ENCODE measurements around the gene CDH23.

The CDH23 gene

DNA sequence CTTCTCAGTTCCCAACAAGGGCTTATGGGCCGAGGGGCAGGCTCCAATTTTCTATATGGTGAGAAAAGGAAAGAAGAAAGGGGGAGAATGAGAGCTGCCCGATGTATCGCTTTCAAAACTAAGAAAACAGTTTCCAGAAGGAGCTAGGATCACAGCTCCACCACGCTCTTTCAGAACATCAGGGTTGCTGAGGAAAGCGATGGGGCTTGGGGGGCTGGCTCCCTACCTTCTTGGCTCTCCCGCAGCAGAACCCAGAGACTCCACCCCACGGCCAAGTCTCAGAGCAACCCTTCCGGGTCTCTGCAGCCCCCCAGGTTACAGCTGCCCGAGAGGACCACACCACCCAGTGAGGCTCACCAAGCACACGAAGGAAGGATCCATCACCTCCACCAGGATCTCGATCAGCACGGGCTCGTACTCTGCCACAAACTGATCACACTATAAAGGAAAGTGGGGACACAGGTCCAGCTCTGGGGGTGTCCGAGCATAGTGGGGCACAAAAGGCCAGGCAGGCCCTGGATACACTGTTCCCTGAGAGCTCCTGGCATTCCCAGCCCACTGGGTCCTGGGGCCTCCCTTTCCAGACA lies 422.0 kb downstream of the CDH23 start:
- no peak for DNase-seq (ENCODE audit: low spot score)

DNA sequence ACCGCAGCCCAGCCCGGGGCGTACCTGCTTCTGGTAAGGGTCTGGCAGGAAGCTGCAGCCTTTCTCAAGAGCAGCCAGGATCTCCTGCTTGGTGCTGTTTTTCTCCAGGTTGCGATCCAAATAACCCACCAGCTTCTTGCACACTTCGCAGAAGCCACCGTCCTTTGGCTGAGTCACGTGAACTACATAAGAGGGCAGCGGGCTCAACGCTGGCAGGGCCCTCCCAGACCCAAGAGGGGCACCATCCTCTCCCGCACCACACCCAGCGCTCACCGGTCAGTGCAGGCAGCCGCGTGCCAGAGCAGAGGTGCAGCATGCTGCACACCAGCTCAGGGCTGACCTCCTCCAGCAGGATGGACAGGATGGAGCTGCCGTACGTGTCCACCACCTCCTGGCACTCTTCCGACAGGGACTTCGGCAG lies 422.7 kb downstream of the CDH23 start:
- no peak for DNase-seq (ENCODE audit: low spot score)

DNA sequence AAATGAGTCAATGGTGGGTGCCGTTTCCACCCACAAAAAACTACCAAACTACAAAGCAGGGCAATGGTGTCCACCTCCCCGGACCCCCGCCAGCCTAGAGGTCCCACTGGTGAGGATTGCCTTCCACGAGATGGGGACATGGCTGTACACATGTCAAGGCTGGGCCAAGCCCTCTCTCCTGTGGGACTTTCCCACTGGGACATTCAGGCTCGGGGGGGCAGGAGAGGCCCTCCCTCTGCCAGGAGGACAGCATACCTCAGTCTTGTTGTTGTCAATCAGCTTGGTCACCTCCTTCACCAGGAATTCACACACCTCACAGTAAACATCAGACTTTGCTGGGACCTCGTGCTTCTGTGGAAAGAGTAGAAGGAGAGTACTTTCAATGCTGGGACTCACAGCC lies 423.3 kb downstream of the CDH23 start:
- no peak for DNase-seq (ENCODE audit: low spot score)

DNA sequence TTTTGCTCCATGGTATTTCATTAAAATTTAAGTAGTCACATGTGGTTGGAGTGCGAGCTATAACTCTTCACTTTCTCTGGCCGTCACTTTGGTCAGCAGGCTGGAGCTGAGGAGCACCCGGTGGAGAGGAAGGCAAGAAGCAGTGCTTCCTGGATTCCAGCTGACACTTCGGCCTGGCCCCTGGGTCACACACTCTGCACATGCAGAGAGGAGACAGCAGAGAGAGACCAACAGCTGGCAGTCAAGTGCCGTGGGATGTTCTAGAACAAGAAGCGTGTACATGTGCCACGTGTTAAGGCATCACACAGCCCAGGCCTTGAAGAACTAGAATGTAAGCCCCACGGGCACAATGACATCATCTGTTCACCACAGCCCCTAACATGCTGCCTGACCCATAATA lies 424.2 kb downstream of the CDH23 start:
- no peak for DNase-seq (ENCODE audit: low spot score)

DNA sequence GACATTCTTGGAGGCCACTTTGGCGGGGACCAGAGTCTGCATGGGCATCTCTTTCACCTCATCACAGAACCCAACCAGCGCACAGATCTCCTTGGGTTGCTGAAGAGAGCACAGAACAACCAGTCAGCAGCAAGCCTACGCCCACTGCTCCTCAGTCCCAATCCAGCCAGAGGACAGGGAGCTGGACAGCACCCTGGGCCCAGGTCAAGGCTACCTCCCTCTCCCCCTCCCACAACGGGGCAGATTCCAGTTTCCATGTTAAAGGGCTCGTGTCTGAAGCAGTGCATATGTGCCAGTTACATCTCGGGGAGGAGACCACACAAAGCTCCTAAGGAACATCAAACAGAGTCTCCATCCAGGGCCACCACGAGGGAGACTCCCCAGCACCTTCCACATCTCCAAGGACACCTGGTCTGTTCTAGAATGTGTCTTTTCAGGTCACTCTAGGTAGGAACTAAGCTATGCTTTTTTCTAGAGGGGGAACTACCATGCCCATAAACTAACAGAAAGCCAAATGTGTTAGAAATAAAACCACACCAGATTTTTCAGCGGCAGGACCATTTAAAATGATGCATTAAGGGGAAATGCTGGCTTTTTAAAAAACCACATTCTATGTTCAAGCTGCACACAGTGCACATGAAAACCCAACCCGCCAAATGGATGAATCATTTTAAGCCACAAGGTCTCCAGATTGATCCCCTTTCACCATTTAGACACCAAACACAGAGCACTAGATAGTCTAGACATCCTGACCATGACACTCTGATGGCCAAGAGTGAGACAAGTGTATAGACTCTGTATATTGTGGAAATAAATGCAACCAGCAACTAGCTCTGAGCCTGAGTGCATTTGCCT lies 425.4 kb downstream of the CDH23 start:
- DNase-seq (ENCODE audit: low spot score): no peak

DNA sequence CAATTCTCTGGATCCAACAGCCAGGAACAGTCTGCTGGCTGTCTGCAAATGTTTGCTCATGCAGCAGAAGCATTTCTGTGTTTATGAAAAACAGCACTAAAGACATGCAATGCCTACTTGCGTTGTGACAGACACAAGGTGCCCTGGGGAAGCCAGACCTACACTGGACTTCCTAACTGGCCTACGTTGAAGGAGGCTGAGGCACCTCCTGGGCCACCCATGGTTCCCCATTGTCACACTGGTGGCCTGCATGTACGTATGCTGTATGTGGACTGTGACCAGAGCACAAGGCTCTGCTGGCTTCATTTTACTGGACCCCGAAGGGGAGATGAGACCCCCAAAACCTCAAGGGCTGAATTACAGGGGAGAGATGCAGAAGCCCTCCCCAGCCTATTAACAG lies 426.6 kb downstream of the CDH23 start:
- no peak for DNase-seq (ENCODE audit: low spot score)

DNA sequence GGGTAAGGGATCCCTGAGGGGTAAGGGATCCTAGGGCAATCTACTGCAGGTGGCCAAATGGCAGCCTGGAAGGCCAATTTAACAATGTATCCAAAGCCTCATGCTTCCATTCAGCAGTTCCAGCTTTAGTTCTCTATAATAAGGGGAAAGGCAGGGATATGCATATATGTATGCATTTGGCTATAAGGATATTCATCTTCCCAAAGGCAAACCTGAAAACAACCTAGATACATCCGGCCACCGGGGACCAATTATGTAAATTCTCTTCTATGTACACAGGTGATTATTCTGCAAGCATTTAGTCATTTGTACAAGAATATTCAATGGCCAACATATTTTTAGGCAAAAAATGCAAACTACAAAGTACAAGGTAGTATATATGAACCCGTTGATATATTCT lies 427.6 kb downstream of the CDH23 start:
- DNase-seq (ENCODE audit: low spot score): no peak

DNA sequence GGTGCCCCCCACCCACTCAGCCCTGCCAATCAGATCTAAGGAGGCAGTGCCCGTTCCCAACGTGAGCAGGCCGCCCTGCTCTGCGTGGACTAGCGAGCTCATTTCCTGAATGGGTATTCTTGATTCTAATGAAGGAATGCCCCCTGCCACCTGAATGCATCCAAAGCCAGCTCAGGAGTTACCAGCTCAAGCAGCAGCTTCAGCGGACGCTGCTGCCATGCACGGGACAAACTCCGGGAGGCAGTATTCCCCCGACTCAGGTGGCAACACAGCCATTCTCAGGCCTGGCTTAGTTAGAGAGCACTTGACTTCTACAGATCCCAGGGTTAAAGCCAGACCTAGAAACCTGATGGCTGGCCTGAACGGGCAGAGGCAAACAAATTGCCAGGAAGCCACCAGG lies 428.5 kb downstream of the CDH23 start:
- no peak for DNase-seq (ENCODE audit: low spot score)

DNA sequence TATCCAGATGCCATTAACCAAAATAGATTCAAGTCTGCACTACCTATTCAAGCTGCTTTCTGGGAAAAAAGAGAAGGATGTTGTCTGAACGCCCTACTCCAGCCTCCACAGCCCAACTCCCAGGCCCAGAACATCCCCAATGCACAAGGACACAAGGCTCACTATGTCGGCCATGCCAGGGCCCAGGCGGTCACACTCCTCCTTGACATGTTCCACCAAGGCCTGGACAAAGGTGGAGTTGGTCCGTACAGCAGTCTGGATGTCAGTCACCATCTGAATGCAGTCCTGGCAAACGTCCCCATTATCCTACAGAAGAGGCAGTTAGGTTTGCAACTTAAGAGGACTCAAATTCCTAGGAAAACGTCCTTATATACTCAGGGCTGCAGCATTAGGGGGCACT lies 431.1 kb downstream of the CDH23 start:
- no peak for DNase-seq (ENCODE audit: low spot score)

DNA sequence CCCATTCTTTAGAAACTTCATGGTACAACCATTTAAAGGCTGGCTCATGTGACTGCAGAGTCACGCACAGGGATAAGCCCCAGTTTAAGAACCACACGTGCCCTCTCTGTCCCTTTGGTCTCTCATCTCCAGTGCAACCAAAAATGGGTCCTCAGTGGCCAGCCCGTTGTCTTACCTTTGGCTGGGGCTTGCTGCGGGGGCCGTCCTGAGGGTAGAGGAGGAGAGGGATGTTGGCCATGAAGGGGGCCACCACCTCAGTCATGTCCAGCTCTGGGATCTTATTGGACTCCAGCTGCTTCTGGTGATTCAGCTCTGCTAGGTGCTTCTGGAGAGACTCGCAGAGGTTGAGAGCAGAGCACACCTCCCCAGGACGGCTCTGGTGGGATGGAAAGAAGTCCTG lies 432.0 kb downstream of the CDH23 start:
- DNase-seq (ENCODE audit: low spot score): no peak

DNA sequence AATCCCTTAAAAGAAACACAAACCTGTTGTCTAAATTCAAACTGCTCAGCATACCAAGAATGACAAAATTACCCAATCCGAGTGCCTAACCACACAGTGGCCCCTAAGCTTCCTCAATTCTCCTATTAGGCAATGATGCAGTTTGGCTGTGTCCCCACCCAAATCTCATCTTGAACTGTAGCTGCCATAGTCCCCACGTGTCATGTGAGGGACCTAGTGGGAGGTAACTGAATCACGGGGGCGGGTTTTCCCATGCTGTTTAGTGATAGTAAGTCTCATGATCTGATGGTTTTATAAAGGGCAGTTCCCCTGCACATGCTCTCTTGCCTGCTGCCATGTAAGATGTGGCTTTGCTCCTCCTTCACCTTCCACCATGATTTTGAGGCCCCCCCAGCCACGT lies 432.5 kb downstream of the CDH23 start:
- no peak for DNase-seq (ENCODE audit: low spot score)

DNA sequence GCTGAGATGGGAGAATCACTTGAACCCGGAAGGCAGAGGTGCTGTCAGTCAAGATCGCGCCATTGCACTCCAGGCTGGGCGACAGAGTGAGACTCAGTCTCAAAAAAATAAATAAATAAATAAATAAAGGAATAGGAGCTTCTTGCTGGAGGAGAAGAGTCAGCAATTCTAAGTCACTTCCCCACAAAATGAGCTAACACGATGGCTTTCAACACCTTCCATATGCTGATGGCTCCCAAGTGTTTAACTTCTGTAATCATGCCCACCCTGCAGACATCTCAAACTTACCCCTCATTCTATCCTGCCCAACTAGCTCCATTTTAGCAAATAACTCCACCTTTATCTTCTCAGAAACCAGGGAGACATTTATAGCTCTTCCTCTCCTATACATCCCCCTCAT lies 433.2 kb downstream of the CDH23 start:
- DNase-seq (ENCODE audit: low spot score): no peak

DNA sequence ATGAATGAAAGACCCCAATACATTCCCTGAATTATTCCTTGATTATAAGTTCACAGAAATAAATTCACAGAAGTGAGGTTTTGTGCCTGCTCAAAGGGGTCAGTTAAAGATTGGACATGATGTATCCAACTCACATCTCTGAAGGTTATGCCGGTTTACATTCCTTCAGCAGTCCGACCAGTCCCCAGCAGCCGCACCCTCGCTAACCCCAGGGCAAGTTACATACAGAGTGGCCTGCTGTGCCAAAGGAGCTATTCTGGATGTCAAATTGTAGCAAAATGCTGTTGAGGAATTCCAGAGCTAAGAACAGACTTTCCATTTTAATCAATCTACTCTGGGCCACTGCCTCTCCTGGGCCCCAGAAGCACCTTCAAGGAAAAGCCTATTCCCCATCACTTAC lies 434.0 kb downstream of the CDH23 start:
- DNase-seq (ENCODE audit: low spot score): no peak

DNA sequence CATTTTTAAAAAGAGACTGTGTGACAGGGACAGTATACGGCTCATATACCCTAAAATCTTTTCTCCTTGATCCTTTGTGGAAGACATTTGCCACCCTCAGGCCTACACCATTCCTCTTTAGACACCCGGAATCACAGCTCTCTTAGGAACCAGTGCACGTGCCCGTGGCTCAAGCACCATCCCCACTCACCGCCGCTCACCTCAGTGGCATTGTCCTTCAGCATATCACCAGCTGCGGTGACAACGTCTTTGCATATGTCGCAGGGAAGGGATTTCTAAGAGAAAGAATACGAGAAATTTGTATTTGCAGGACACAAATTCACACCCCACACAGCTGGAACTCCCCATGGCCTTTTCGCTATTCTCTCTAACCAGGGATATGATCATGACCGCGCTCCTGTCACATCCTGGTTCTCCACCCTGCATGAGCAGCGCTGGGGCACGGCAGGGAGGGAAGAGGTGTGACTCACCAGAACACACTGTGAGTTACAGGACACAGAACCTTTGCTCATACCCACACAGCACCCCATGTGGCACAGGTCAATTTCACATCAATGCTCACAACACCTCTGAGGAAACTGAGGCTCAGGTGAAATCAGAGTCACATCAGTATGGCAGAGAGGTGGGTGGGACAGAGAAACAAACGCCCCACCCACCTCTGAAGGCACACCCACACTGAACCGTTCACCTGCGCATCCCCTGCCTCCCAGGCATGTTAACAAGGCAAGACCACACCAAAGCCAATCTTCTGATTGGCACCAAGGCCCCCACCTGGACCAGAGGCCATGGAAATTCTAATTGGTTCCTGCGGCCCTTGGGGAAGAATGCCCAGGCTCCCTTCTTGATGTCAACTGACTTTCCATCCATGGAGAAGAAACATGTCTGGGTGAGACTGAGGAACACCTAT lies 435.2 kb downstream of the CDH23 start:
- no peak for DNase-seq (ENCODE audit: low spot score)

DNA sequence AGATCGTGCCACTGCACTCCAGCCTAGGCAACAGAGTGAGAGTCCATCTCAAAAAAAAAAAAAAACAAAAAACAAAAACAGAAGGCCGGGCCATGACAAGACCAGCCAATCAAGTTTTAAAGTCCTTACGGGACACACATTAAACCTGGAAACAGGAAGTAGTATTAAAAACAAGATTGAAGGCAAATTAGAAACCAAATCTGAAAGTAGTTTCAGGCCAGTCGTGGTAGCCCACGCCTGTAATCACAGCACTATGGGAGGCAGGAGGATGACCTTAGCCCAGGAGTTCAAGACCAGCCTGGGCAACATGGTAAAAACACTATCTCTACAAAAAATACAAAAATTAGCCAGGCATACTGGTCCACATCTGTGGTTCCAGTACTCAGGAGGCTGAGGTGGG lies 436.2 kb downstream of the CDH23 start:
- no peak for DNase-seq (ENCODE audit: low spot score)

DNA sequence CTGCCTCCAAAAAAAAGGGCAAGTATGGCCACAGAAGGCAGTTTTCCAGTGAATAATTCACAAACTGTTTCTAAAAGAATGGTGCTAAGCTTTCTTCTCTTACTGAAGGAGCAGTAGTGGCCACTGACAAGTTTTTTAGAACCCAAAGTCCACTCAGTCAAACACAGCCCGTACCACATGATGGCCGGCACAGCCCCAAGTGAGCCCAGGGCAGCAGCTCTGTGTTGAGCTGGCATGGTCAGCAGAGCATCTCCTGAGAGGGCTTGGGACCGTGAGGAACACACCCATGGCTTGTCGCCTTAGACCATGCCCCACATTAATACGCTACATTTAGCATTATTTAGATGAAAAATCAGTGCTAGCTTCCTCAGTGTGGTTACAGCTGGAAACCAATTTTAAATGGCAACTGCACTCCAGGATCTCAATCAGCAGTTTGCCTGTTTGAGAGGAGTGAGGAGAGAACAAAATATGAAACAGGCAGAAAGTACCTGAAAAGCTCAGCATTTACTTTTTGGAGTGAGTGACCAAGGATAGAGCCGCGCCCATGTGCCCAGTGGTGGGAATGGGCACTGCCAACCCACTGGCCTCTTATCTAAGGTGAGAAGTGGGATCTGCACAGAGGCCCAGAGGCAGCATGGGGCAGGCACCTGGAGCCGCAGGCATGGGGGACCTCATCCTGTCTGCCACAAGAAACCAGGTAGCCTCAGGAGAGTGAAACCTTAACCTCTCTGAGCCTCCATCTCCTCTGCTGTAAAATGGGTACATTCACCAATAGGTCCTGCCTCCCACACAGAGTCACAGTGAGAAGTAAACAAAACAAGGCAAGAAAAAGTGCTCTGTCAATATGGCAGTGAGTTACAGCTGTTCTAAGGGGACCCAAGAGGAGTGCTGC lies 437.0 kb downstream of the CDH23 start:
- no peak for DNase-seq (ENCODE audit: low spot score)

DNA sequence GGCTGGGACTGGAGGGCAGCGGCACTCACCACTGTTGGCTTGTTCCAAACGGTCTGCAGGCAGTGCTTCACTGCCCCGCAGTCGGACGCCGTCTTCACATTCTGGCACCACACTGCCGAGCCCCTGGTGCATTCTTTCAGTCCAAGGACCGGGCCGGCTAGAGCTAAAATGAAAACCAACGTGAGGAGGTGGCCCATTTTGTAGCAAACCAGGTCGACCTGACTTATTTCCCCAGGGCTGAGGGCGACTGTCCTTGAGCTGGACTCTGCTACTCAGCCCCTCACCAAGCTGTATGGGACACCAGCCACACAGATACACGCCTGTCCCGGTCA lies 437.6 kb downstream of the CDH23 start:
- DNase-seq (ENCODE audit: low spot score): no peak

DNA sequence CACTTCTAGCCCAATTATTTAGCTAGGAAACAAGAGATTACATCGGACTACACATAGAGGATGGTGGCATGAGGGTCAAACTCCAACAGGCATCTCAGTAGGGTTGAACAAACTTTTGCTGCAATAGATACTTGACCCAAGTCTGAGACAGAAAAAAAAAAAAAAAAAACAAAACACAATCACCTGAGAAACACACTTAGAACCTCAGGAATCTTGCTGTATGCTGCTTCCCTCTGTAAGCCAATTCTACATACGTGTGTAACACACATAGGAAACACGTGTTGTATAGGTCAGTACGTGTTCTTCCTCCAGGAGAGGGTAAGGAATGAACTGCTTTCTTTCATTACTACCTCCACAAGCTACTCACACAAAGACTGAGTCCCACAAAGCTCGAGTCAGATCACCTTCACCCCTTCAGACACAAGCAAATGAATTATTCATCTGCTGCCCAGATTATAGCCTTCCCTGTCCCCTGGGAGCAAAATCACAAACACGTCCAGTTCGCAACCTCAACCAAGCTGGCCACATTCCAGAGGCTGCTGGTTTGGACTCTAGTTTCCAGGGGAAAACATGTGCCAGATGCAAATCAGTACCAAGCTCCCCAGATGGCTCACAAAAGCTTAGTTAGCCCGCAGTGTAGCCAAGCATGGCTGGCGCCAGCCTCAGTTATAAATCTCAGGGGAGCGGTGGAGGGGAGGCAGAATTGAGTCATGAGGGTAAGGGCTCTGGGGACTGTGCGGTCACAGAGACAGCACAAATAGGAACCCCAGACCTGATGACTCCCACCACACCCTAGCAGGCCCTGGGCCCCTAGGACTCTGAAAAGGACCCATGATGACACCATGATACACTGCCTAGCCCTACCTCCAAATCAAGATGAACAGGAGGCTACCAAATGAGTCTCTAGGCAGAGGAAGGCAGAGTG lies 439.2 kb downstream of the CDH23 start:
- DNase-seq (ENCODE audit: low spot score): peak; percentile 89

DNA sequence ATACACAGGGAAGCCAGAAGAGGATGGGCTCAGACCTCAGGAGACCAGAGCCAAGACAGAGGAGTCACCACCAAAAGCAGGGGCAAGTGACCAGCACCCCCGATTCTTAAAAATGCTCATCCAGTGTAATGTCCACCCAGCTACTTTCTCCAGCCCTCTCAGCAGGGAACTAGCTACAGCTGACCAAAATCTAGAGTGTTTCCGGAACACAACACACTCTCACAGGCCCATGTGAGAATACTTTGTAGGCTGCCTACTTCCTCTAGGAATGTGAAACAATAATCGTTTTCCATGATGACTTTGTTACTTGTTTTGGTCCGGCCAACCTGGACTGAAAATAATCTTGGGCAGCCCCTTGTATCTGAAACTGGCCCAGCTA lies 439.9 kb downstream of the CDH23 start:
- no peak for DNase-seq (ENCODE audit: low spot score)

DNA sequence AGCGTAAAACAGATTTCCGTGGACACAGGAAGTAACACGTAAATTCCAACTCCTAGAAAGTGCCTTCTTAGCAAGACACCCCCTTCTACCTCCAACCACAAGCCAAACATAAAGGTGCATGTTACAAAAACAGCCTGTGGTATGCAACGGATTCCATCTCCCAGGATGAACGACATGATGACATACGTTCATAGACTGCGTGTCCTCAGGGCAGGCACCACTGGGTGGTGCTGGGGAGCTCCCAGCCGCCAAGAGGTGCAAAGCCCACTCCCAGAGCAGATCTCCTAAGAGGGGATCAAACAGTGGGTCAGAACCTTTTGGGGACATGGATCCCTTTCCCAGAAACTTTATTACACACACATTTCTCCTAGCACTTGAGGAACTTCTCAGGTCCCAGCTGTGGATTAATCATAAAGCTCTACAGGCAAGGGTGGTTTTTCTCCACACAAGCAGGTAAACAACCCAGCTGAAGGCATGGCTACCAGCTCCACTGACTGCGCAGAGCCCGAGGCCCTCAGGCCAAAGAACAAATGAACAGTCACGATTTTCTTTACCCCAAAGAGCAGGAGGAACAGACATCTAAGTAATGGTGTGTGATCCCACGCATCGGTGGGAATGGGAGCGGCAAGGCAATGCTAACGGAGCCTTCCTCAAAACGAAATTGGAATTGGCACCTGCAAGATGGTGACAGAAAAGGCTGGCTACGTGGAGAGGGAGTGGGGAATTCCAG lies 440.5 kb downstream of the CDH23 start:
- DNase-seq (ENCODE audit: low spot score): peak; percentile 17

Data from COLO829 (cell line).